ENCODE measurements around the gene FIZ1. TPM values are rescaled to one million over a fixed set of nuclear protein-coding genes. Genes with fewer than 3 reads are reported as not detected.
A peak's percentile ranks its signal among the peaks of the same experiment; 100 is the strongest.

The FIZ1 gene
- polyA plus RNA-seq, 1 donor from 2014 or later, result 7.4 TPM

DNA sequence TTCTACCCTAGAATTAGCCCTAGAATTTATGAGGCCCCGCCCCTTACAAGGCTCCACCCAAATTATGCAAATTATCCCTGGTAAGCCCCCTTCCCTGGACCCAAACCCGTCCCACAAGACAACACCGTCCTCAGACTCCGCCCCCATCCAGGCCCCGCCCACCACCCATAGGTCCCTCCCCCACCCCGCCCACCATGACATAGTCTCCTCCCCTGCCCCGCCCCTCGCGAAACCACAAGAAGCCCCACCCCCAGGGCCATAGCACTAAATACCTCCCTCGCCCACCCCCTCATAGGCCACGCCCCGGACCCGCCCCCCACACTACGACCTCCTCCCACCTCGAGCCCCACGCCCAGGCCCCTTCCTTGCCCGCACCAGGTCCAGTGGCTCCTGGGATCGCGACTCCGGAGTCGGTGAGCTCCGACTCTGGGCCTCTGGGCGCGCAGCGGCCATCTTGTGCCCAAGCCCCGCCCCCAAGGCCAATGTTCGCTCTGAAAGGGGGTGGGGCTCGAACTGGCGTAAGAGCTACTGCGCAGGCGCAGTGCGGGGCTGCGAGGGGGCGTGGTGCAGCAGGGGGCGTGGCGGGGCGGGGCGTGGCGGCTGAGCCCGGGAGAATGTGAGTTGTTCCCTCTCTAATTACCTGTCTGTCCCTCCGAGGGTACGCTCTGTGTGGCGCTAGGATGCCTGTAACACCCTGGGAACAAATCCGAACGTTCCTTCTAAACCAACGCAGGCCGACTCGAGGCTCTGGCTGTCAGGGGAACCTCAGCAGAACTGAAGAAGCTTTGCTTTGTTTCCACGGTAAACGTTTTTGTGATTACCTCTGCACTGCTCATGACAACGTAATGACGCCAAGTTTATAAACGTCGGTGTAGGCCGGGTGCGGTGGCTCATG, 25.0 kb upstream of the FIZ1 start, which contains the start of gene ZNF784:
Gene ZNF784, minus strand, starts transcription at position 458 of the 895 bp plus-strand sequence. Its CDS starts 5 bp downstream, at position 453.
- H3K9me3 ChIP-seq (ENCODE audit: low read length), result no peaks in the 10 kb centered on the region
- peak within 1 kb of the TSS; percentile 73 for H3K4me3 ChIP-seq (ENCODE audit: low read length)
- H3K4me2 ChIP-seq (ENCODE audit: low read length), result peak within 1 kb of the TSS; percentile 38
- peak within 1 kb of the TSS; percentile 87 for H3K9ac ChIP-seq (ENCODE audit: low read length)
- peak within 1 kb of the TSS; percentile 91 for H3K27ac ChIP-seq (ENCODE audit: low read length)
- TF ChIP-seq POLR2AphosphoS5 (IDR thresholded peaks at IDR 0.05), result peak; percentile 91
- no peak for TF ChIP-seq EP300 (conservative IDR thresholded peaks at IDR 0.05; ENCODE audit: poor library complexity, severe bottlenecking)
- peak; percentile 99 for TF ChIP-seq TAF1 (IDR thresholded peaks at IDR 0.05; ENCODE audit: low read depth)
- no peak for TF ChIP-seq EZH2 (IDR thresholded peaks at IDR 0.05; ENCODE audit: borderline replicate concordance, insufficient read depth, low read length, poor library complexity, severe bottlenecking)
- TF ChIP-seq SMC3 (conservative IDR thresholded peaks at IDR 0.05; ENCODE audit: poor library complexity), result peak; percentile 16
- peak; percentile 65 for TF ChIP-seq MXI1 (conservative IDR thresholded peaks at IDR 0.05; ENCODE audit: poor library complexity, severe bottlenecking)
- TF ChIP-seq, protein P1, sequence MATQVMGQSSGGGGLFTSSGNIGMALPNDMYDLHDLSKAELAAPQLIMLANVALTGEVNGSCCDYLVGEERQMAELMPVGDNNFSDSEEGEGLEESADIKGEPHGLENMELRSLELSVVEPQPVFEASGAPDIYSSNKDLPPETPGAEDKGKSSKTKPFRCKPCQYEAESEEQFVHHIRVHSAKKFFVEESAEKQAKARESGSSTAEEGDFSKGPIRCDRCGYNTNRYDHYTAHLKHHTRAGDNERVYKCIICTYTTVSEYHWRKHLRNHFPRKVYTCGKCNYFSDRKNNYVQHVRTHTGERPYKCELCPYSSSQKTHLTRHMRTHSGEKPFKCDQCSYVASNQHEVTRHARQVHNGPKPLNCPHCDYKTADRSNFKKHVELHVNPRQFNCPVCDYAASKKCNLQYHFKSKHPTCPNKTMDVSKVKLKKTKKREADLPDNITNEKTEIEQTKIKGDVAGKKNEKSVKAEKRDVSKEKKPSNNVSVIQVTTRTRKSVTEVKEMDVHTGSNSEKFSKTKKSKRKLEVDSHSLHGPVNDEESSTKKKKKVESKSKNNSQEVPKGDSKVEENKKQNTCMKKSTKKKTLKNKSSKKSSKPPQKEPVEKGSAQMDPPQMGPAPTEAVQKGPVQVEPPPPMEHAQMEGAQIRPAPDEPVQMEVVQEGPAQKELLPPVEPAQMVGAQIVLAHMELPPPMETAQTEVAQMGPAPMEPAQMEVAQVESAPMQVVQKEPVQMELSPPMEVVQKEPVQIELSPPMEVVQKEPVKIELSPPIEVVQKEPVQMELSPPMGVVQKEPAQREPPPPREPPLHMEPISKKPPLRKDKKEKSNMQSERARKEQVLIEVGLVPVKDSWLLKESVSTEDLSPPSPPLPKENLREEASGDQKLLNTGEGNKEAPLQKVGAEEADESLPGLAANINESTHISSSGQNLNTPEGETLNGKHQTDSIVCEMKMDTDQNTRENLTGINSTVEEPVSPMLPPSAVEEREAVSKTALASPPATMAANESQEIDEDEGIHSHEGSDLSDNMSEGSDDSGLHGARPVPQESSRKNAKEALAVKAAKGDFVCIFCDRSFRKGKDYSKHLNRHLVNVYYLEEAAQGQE (IDR thresholded peaks at IDR 0.05; ENCODE audit: borderline replicate concordance), result peak; percentile 90
- TF ChIP-seq RAD21 (conservative IDR thresholded peaks at IDR 0.05), result peak; percentile 17
- H2AFZ ChIP-seq (ENCODE audit: low read depth, low read length), result peak within 1 kb of the TSS; percentile 62
- H3F3A ChIP-seq (ENCODE audit: insufficient read depth, low read length, poor library complexity, severe bottlenecking), result no peaks in the 10 kb centered on the region
- no peaks in the 10 kb centered on the region for H3K27me3 ChIP-seq (ENCODE audit: insufficient read depth, low read depth, low read length)
- no peaks in the 10 kb centered on the region for H3K36me3 ChIP-seq (ENCODE audit: insufficient read depth, low read length)
- no peaks in the 10 kb centered on the region for H3K9me2 ChIP-seq (ENCODE audit: insufficient read depth, low read length)
- peaks cover 8% of the 10 kb centered on the region for H3K79me2 ChIP-seq (replicated peaks; ENCODE audit: insufficient read depth, low read length)
- no peaks in the 10 kb centered on the region for H4K20me1 ChIP-seq (ENCODE audit: insufficient read depth)

DNA sequence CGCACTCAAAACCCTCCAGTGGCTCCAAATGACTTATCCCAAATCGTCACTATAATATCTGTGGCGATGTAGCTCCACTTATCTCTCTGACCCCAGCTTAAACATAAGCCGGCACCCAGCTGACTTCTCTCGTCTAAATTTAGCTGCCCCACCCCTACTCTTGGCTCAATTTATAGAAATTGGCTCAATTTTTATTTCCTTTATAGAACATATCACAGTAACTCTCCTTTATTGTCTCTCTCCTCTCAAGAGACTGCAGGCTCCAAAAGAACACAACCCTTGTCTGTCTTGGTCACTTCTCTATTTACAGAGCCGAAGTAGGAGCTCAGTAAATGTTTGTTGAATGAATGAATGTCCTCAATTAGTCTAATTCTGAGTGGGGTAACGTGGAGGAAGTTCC, 24.2 kb upstream of the FIZ1 start:
- Histone ChIP-seq H3K27me3 (ENCODE audit: insufficient read depth, low read depth, low read length) (no peaks in the 10 kb centered on the region), H4K20me1 (ENCODE audit: insufficient read depth) (no peaks in the 10 kb centered on the region), H3K79me2 (replicated peaks; ENCODE audit: insufficient read depth, low read length) (peaks cover 8% of the 10 kb centered on the region), H3K27ac (ENCODE audit: low read length) (peak overlapping the region; percentile 17), H3K4me3 (ENCODE audit: low read length) (peak overlapping the region; percentile 73), H3F3A (ENCODE audit: insufficient read depth, low read length, poor library complexity, severe bottlenecking) (no peaks in the 10 kb centered on the region), H3K9me3 (ENCODE audit: low read length) (no peaks in the 10 kb centered on the region), H3K4me2 (ENCODE audit: low read length) (no peak overlapping the region), H3K9ac (ENCODE audit: low read length) (peak overlapping the region; percentile 87), H3K9me2 (ENCODE audit: insufficient read depth, low read length) (no peaks in the 10 kb centered on the region), H2AFZ (ENCODE audit: low read depth, low read length) (no peak overlapping the region), H3K36me3 (ENCODE audit: insufficient read depth, low read length) (no peaks in the 10 kb centered on the region)
- TF ChIP-seq, protein P1 (IDR thresholded peaks at IDR 0.05; ENCODE audit: borderline replicate concordance), result no peak
- TF ChIP-seq EZH2 (IDR thresholded peaks at IDR 0.05; ENCODE audit: borderline replicate concordance, insufficient read depth, low read length, poor library complexity, severe bottlenecking) (no peak), MXI1 (conservative IDR thresholded peaks at IDR 0.05; ENCODE audit: poor library complexity, severe bottlenecking) (no peak), SMC3 (conservative IDR thresholded peaks at IDR 0.05; ENCODE audit: poor library complexity) (no peak), TAF1 (IDR thresholded peaks at IDR 0.05; ENCODE audit: low read depth) (no peak), POLR2AphosphoS5 (IDR thresholded peaks at IDR 0.05) (no peak), RAD21 (conservative IDR thresholded peaks at IDR 0.05) (no peak), EP300 (conservative IDR thresholded peaks at IDR 0.05; ENCODE audit: poor library complexity, severe bottlenecking) (no peak)
- TF ChIP-seq, protein P2, sequence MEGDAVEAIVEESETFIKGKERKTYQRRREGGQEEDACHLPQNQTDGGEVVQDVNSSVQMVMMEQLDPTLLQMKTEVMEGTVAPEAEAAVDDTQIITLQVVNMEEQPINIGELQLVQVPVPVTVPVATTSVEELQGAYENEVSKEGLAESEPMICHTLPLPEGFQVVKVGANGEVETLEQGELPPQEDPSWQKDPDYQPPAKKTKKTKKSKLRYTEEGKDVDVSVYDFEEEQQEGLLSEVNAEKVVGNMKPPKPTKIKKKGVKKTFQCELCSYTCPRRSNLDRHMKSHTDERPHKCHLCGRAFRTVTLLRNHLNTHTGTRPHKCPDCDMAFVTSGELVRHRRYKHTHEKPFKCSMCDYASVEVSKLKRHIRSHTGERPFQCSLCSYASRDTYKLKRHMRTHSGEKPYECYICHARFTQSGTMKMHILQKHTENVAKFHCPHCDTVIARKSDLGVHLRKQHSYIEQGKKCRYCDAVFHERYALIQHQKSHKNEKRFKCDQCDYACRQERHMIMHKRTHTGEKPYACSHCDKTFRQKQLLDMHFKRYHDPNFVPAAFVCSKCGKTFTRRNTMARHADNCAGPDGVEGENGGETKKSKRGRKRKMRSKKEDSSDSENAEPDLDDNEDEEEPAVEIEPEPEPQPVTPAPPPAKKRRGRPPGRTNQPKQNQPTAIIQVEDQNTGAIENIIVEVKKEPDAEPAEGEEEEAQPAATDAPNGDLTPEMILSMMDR (IDR thresholded peaks at IDR 0.05; ENCODE audit: poor library complexity, severe bottlenecking), result no peak
